ENCODE results near the gene TMED10. TPM values are rescaled to one million over a fixed set of nuclear protein-coding genes. Genes with fewer than 3 reads are reported as not detected.
"Not testable (repeated sequence)": the region's sequence is repeated elsewhere in the genome, so short reads cannot be mapped to it uniquely, and the experiment has no call there.

TMED10 gene
- polyA plus RNA-seq, 6 donors from 2014 or later, result 228 to 283 (median 252) TPM

DNA sequence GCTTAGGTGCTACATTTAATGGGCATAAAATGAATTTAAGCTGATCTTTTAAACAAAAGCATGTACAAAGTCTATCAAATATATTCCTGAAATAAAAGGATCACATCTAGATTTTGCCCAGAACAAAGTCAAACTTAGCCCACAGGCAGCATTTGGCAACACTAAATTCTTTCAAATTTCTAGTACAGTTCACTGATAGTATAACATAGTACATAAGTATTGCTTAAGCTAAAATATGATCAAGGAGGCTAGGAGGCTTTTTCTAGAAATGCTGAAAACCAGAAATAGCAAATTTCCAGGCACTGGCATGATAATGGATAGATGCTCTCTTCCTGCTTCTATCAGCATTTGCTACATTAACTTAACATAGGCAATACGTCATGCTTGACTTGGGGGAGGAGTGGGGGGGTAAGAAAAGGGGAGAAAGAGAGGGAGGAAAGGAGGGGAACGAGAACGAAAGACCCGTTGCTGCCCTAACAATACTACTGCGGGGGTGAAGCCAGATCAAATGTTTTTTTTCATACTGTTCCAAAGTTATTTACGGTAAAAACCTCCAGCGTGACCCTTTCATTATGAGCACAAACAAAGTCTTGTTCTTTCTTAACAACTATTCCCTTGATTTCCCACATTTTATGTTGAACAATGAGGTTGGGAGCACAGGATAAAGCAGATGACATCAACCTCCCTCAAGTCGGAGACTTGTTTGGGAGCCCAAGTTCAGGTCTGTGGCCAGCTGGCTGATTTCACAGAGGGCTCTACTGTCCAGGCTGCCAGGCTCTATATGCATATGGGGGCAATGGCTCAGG is 10.6 kb downstream of the TMED10 start:
- no peaks in the 10 kb centered on the region for H3K27me3 Mint-ChIP-seq
- H3K36me3 Mint-ChIP-seq, result no peaks in the 10 kb centered on the region
- H3K9me3 Mint-ChIP-seq, result no peaks in the 10 kb centered on the region
- ATAC-seq (ENCODE audit: low read depth in 2 of 2) (no peak), DNase-seq (no peak)
- no peak overlapping the region for H3K27ac Mint-ChIP-seq
- no peak overlapping the region for H3K4me3 Mint-ChIP-seq
- H3K4me1 Mint-ChIP-seq, result peaks cover 29 to 59% (median 54%) of the 10 kb centered on the region in 3 donors

DNA sequence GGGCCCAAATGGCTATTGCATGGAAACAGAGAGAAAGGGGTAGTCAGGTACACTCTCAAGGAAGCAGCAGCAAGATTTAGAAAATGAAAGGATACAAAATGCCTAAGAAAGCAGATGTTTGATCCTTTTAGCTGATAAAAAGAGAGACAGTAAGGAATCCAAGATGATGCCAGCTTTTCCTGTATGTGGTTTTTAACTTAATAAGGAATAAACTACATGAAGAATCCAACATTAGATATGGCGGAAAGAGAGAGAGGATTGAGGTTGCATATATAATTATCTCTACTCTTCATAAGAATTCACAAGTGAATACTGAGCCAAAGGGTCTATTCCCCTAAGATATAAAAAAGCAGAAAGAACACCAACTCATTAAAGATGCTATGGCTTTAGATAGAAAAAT is 11.6 kb downstream of the TMED10 start:
- no peak for DNase-seq
- Mint-ChIP-seq H3K4me3 (no peak overlapping the region), H3K27me3 (no peaks in the 10 kb centered on the region), H3K9me3 (no peaks in the 10 kb centered on the region), H3K27ac (no peak overlapping the region), H3K4me1 (peaks cover 24 to 57% (median 53%) of the 10 kb centered on the region in 3 donors), H3K36me3 (no peaks in the 10 kb centered on the region)
- ATAC-seq (ENCODE audit: low read depth in 2 of 2), result no peak

DNA sequence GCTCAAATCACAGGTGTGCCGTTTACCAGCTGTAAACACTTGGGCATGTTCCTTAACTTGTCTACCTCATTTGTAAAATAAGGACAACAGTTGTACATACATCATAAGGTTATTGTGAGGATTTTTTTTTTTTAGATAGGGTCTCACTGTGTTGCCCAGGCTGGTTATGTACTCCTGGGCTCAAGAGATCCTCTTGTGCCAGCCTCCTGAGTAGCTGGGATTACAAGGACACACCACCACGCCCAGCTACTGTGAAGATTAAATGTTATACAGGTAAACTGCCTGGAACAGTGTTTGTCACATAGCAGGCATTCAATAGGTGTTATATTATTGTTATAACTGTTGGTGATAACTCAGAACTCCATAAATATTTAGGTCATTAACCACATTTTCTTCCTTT is 12.7 kb downstream of the TMED10 start:
- H3K4me3 Mint-ChIP-seq, result no peak overlapping the region
- H3K4me1 Mint-ChIP-seq, result peaks cover 19 to 56% (median 50%) of the 10 kb centered on the region in 3 donors
- H3K27ac Mint-ChIP-seq, result no peak overlapping the region
- H3K9me3 Mint-ChIP-seq, result no peaks in the 10 kb centered on the region
- DNase-seq (no peak), ATAC-seq (ENCODE audit: low read depth in 2 of 2) (no peak)
- H3K36me3 Mint-ChIP-seq, result no peaks in the 10 kb centered on the region
- no peaks in the 10 kb centered on the region for H3K27me3 Mint-ChIP-seq

DNA sequence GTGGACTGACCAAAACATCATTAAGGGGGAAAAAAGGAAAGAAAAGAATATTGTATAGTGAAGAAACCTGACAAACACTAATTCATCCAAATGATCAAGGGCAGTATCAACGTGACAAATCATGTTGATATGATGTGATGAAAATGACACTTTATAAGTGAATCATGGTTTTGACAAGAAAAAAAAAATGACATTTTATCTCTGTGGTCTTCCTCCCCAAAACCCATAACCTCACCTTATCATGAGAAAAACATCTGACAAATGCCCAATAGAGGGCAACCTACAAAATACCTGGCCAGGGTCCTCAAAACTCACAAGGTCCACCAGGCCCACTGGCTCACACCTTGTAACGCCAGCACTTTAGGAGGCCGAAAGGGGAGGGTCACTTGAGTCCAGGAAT is 13.8 kb downstream of the TMED10 start:
- Mint-ChIP-seq H3K27me3 (no peaks in the 10 kb centered on the region), H3K27ac (peak overlapping the region in 2 of 6 donors; percentile 9 to 47), H3K4me3 (no peak overlapping the region), H3K9me3 (no peaks in the 10 kb centered on the region), H3K4me1 (peaks cover 13 to 45% (median 40%) of the 10 kb centered on the region in 3 donors), H3K36me3 (no peaks in the 10 kb centered on the region)
- ATAC-seq (ENCODE audit: low read depth in 2 of 2) (no peak), DNase-seq (no peak)

DNA sequence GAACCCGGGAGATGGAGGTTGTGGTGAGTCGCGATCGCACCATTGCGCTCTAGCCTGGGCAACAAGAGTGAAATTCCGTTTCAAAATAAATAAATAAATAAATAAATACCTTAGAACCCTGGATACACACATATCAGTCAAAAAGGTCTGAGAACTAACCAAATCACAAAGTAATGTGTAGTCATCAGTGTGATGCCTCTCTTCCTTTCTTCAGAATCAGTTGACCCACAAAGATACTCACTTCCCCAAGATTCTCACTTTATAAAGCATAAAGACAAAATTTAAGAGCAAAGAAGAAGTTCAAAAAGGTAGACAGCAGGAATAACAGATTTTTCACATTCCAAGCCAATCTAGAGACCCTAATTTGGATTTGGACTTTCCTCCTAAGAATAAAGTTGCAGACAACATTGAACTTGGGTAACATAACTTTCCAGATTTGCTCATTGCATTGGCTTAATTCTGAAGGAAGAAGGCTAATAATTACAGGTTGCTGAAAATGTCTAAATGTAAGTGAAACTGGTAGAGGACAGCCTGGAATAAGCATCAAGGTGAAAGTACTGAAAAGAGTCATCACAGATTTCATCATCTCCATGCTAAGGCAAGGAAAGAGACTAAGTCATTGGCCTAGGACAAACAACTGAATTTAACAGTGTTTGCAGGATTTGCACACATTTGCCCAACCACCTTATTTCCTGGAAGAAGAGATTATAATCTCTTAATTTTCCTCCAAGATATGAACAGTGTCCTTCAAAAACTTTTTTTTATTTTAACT is 17.4 kb downstream of the TMED10 start:
- Mint-ChIP-seq H3K27me3 (no peaks in the 10 kb centered on the region), H3K4me1 (peaks cover 14 to 46% (median 27%) of the 10 kb centered on the region in 3 donors), H3K27ac (peak overlapping the region in 4 of 6 donors; percentile 18 to 84 (median 46)), H3K9me3 (no peaks in the 10 kb centered on the region), H3K36me3 (no peaks in the 10 kb centered on the region), H3K4me3 (no peak overlapping the region)
- ATAC-seq (ENCODE audit: low read depth in 2 of 2), result no peak
- DNase-seq, result no peak

DNA sequence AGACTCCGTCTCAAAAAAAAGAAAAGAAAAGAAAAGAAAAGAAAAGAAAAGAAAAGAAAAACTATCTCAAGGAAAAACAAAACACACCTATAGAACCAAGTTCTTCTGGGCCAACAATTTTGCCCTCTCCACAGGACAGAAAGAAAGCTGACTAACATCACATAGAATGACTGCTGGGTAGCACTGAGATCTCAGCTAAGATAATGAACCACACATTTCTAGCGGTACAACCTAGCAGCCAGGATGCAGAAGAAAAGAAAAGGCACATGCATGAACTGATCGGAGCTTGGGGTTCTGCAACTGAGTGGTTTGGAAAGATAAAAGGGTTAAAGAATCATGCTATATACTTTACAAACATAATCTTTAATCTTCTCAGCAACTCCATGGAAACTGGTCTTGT is 19.5 kb downstream of the TMED10 start:
- H3K27me3 Mint-ChIP-seq, result no peaks in the 10 kb centered on the region
- H3K9me3 Mint-ChIP-seq, result no peaks in the 10 kb centered on the region
- H3K27ac Mint-ChIP-seq, result peak overlapping the region in 2 of 6 donors; percentile 51 to 62
- no peak overlapping the region for H3K4me3 Mint-ChIP-seq
- ATAC-seq (ENCODE audit: low read depth in 2 of 2) (no peak), DNase-seq (no peak)
- H3K4me1 Mint-ChIP-seq, result peaks cover 22 to 39% (median 27%) of the 10 kb centered on the region in 3 donors
- H3K36me3 Mint-ChIP-seq, result peaks cover 0 to 1% of the 10 kb centered on the region in 2 donors

DNA sequence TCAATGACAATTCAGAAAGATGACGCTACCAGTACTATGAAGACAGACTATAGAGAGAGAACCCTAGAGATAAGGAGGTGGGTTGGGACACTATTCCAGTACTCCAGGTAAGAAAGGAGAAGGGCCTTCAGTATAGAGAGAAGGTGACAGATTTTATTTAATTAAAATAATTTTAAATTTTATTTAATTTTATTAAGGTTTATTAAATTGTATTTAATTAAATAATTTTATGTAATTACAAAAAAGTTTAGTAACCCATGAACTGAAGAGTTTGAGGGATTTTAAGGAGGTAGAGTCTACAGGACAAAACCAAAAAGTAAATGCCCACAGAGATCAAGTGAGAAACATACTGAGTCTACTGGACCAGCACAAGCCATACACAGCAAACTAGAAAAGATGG is 20.3 kb downstream of the TMED10 start:
- Mint-ChIP-seq H3K9me3 (no peaks in the 10 kb centered on the region), H3K27ac (peak overlapping the region in 1 of 6 donors; percentile 73), H3K27me3 (no peaks in the 10 kb centered on the region), H3K4me3 (no peak overlapping the region), H3K4me1 (peaks cover 22 to 33% (median 25%) of the 10 kb centered on the region in 3 donors), H3K36me3 (peaks cover 4 to 9% of the 10 kb centered on the region in 2 donors)
- DNase-seq (no peak), ATAC-seq (ENCODE audit: low read depth in 2 of 2) (no peak)

DNA sequence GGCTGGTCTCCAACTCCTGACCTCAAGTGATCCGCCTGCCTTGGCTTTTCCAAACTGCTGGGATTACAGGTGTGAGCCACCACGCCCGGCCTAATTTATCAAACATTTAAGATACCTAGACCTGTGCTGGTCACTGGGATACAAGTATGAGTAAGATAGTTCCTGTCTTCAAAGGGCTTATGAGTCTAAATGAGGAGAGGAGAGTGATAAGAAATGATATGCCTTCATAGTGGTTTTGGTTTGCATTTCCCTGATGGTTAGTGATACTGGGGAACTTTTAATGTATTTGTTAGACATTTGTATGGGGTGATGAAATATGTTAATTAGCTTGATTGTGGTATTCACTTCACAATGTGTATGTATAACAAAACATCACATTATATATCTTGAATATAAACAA is 21.2 kb downstream of the TMED10 start:
- Mint-ChIP-seq H3K27ac (peak overlapping the region in 3 of 6 donors; percentile 4 to 47 (median 25)), H3K9me3 (no peaks in the 10 kb centered on the region), H3K4me1 (peaks cover 22 to 31% (median 22%) of the 10 kb centered on the region in 3 donors), H3K27me3 (no peaks in the 10 kb centered on the region), H3K36me3 (peaks cover 4 to 9% of the 10 kb centered on the region in 2 donors), H3K4me3 (no peak overlapping the region)
- DNase-seq (no peak), ATAC-seq (ENCODE audit: low read depth in 2 of 2) (no peak)

DNA sequence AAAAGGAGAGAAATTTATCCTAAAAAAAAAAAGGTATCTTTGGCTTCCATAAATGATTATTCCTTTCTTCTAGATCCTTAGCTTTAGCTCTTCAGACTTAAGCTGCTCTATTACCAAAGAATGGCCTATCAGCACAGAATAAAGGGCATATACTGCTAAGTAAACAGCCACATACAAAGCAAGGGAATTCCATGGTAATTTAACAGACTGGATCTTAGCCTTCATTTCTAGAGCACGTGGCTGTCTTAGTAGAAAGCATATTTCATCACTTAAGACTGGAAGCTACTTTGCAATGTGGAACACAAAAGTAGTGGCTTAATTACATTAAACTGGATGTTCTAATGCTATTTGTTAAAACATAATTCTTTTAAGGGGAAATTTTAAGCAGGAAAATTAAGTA is 23.1 kb downstream of the TMED10 start:
- no peak for ATAC-seq (ENCODE audit: low read depth in 2 of 2)
- H3K36me3 Mint-ChIP-seq, result peaks cover 4 to 16% of the 10 kb centered on the region in 2 donors
- no peaks in the 10 kb centered on the region for H3K9me3 Mint-ChIP-seq
- peaks cover 17 to 23% (median 23%) of the 10 kb centered on the region in 3 donors for H3K4me1 Mint-ChIP-seq
- peak overlapping the region in 1 of 6 donors; percentile 4 for H3K27ac Mint-ChIP-seq
- H3K4me3 Mint-ChIP-seq, result no peak overlapping the region
- H3K27me3 Mint-ChIP-seq, result no peaks in the 10 kb centered on the region
- DNase-seq, result no peak

DNA sequence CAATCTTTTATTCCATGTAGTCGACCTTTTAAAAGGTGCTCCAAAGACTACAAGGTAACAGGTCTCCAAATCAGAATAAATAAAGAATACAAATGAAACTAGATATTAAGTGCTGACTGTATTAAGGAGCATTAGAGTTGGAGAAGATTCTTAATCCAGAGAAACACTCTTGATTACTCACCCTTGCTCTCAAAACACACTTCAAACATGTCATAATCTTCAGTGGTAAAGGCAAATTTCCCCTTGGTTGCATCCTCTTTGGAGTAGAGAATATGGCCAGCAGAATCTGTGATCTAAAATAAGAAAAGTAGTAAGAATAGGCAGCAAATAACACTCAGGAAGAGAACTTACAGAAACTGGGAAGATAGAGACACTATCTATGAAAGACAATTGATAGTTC is 24.6 kb downstream of the TMED10 start:
- H3K4me3 Mint-ChIP-seq, result no peak overlapping the region
- H3K36me3 Mint-ChIP-seq, result peaks cover 4 to 16% of the 10 kb centered on the region in 2 donors
- H3K9me3 Mint-ChIP-seq, result no peaks in the 10 kb centered on the region
- peaks cover 18 to 27% (median 25%) of the 10 kb centered on the region in 3 donors for H3K4me1 Mint-ChIP-seq
- DNase-seq (no peak), ATAC-seq (ENCODE audit: low read depth in 2 of 2) (no peak)
- no peak overlapping the region for H3K27ac Mint-ChIP-seq
- no peaks in the 10 kb centered on the region for H3K27me3 Mint-ChIP-seq

DNA sequence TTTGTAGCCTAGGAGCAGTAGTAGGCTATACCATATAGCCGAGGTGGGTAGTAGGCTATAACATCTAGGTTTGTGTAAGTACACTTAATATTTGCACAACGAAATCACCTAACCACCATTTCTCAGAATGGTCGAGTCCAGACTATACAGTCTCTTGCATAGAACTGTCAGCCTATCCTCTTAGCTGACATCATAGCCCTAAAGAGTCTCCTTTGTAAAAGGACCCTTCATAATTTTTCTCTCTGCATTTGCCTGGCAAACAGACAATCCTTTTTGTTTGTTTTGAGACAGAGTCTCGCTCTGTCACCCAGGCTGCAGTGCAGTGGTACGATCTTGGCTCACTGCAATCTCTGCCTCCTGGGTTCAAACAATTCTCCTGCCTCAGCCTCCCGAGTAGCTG is 25.8 kb downstream of the TMED10 start:
- ATAC-seq (ENCODE audit: low read depth in 2 of 2); H3K27ac Mint-ChIP-seq; H3K27me3 Mint-ChIP-seq; H3K9me3 Mint-ChIP-seq; H3K4me3 Mint-ChIP-seq; DNase-seq: not testable (repeated sequence)
- Mint-ChIP-seq H3K4me1 (peaks cover 22 to 26% (median 26%) of the 10 kb centered on the region in 3 donors), H3K36me3 (peaks cover 12 to 16% of the 10 kb centered on the region in 2 donors)

DNA sequence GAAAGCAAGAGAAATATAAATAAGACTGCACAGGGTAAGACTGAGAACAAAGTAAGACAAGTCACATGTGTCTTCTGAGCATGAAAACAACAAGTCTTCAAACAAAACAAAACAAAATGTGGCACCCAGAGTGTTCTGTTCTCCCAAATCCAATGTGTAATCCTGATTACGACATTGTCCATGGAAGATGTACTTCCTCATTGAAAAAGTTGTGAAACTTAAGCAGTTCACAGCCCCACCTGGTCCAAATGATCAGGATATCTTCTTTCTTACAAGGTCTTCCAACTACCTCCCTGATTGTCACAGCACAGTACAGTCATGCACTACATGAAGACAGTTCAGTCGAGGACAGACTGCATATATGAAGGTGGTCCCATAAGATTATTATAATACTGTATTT is 26.3 kb downstream of the TMED10 start:
- H3K9me3 Mint-ChIP-seq, result no peaks in the 10 kb centered on the region

DNA sequence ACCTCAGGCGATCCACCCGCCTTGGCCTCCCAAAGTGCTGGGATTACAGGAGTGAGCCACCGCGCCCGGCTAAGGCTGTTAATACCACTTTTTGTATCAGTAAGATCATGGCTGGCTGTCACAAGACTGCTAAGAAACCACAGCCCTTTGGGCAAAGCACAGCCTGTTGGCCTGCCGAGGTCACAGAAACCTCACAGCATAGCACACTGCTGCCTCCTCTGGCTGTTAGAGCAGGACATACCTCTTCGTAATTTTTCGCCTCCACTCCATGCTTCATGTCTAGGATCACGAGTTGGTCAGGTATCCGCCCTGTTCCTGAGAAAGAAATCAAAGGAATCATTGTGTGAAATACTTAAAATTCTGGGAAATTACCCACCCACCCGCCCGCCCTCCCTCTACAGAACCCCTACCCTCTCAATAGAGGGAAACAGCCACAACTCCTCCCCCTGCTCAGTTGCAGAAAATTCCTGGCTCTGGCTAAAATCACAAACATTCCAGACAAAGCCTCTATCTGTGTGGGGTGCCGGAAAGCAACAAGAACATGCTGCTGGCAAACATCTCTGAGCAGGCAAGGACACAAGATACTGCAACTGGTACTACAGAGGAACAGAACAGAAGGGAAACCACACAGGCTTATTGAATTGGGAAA is 28.9 kb downstream of the TMED10 start:
- Mint-ChIP-seq H3K27ac (peak overlapping the region in 4 of 6 donors; percentile 8 to 61 (median 36)), H3K9me3 (no peaks in the 10 kb centered on the region), H3K27me3 (no peaks in the 10 kb centered on the region), H3K4me3 (no peak overlapping the region), H3K36me3 (peaks cover 12 to 16% of the 10 kb centered on the region in 2 donors), H3K4me1 (peaks cover 18 to 46% (median 37%) of the 10 kb centered on the region in 3 donors)
- peak in 1 of 2 donors; percentile 45 for ATAC-seq (ENCODE audit: low read depth in 2 of 2)
- no peak for DNase-seq

More for the DNA sequence above, 26.3 kb downstream of the TMED10 start:
- no peak overlapping the region for H3K4me3 Mint-ChIP-seq
- peak overlapping the region in 1 of 6 donors; percentile 70 for H3K27ac Mint-ChIP-seq
- H3K27me3 Mint-ChIP-seq, result no peaks in the 10 kb centered on the region
- peaks cover 17 to 26% (median 25%) of the 10 kb centered on the region in 3 donors for H3K4me1 Mint-ChIP-seq
- DNase-seq (no peak), ATAC-seq (ENCODE audit: low read depth in 2 of 2) (no peak)
- peaks cover 12 to 16% of the 10 kb centered on the region in 2 donors for H3K36me3 Mint-ChIP-seq
